Hypothalamus (tissue), 51 donors: ENCODE data around the gene STAB2.
A peak's percentile ranks its signal among the peaks of the same experiment; 100 is the strongest.
"Not testable (repeated sequence)": the region's sequence is repeated elsewhere in the genome, so short reads cannot be mapped to it uniquely, and the experiment has no call there.

Experiments
- DNase-seq, 51 donors: peaks; one replicate each; lab custom pipeline; 2025; lab: John Stamatoyannopoulos, UW

The STAB2 gene

DNA sequence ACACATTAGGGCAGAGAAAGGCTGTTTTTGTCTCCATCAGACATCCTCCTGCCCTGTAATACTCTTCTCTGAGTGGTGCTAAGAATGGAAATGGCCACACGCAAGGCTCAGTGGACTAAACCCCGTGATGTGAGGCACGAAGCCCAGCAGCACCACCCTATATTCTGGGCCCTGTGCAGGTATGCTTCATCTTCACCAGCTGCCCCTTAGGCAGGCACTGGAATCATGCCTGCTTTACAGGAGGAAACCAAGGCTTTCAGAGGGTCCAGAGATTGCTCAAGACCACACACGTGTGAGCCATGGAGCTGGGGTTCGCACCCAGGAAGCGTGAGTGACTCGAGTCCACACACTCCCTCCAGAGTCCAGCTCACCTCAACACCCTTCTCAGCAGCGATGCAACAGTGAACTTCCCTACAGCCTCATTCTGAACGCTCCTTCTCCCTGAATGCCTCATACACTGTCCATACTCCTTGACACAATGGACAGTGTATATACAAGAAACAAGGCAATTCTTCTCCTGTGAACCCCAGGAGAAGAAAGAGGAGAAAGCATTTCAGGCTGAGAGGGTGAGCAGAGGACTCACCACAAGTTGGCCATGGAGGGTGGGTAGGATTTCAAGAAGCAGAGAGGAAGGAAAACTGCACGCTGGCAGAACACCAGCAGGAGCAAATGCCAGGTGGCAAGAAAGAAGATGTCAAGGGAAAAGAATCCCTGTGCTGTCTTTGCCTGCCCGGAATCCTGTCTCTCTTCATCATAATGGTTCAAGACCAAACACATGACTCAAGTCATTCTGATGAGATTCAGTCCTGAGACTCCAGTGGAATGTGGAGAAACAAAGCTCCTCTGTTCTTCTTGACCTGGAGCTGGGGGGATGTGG is 214.9 kb downstream of the STAB2 start:
- peak in 7 of 51 donors; percentile 6 to 41 (median 11) for DNase-seq

DNA sequence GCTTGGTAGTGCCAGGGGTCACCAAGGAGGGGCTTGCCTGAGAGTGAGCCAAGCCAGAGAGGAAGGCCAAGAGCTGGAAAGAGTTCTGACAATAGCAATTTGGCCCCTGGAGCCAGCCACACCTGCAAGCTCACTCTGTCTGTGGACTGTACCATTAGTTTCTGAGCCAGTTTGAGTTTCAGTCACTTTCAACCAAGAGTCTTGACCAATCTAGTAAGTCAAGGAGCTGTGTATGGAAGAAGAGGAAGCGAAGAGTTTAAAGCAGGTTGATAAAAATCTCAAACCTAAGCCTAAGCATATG is 215.5 kb downstream of the STAB2 start:
- DNase-seq, result no peak

- no peak for DNase-seq
Measured at GRCh38 chr12:103803847-103804246, 216.8 kb downstream of the STAB2 start.

DNA sequence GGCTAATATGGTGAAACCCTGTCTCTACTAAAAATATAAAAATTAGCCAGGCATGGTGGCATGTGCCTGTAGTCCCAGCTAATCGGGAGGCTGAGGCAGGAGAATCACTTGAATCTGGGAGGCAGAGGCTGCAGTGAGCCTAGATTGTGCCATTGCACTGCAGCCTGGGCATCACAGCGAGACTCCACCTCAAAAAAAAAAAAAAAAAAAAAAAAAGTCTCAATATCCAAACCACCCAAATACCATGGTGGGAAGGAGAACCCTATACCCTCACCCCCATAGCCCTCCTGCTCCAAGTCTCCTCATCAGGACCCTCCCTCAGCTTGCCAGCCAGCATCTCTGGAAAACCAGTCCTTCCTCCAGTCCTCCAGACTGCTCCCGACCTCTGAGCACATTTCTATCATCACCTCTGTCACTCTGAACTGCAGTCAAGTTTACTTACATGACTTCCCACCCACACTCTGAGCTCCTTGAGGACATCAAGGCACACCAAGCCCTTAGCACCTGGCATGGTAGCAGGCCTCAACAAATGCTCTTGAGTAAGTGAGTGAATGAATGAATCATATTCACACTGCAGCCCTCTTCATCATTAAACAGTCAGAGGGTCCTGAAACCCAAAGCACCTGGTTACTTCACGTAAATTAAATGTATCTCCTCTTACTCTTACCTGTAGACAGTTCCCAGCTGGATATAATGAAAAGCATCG is 218.7 kb downstream of the STAB2 start:
- DNase-seq, result no peak

GRCh38 chr12:103806803-103807202 is 219.7 kb downstream of the STAB2 start:
- no peak for DNase-seq

DNA sequence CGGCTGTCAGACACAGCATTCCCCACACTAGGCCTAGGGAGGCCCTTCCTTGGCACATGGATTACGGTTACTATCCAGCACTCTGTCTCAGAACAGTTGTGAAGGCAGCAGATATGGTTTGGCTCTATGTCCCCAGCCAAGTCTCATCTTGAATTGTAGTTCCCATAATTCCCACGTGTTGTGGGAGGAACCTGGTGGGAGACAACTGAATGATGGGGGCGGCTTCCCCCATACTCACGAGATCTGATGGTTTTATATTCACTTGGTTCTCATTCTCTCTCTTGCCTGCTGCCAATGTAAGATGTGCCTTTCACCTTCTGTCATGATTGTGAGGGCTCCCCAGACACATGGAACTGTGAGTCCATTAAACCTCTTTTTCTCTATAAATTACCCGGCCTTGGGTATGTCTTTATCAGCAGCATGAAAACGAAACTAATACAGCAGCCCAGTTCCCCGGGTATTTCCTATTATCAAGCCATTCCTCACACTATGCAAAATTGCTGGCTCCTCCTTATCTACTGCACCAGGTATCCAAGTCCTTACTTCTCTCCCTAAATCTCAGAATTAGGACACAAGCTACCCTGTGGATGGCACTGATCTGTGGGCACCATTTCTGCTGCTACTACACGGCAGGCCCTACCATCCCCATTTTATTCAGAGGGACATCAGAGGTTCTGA is 220.6 kb downstream of the STAB2 start:
- DNase-seq, result no peak

- DNase-seq, result no peak
Measured at GRCh38 chr12:103808239-103808880, 221.3 kb downstream of the STAB2 start.

GRCh38 chr12:103809154-103809553 is 222.1 kb downstream of the STAB2 start:
- DNase-seq, result no peak

DNA sequence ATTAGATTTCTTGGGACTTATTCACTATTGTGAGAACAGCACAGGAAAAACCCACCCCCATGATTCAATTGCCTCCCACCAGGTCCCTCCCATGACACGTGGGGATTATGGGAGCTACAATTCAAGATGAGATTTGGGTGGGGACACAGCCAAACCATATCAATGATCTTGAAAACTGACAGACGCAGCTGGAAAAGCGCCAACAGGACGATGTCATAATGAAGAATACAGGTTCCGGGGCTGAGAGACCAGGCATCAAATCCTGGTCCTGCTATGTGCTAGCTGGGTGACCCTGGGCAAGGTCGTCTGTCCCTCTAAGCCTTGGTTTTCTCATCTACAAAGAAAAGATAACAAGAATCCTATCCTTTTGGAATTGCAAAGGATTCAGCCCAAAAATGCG is 222.6 kb downstream of the STAB2 start:
- DNase-seq, result not testable (repeated sequence)

DNA sequence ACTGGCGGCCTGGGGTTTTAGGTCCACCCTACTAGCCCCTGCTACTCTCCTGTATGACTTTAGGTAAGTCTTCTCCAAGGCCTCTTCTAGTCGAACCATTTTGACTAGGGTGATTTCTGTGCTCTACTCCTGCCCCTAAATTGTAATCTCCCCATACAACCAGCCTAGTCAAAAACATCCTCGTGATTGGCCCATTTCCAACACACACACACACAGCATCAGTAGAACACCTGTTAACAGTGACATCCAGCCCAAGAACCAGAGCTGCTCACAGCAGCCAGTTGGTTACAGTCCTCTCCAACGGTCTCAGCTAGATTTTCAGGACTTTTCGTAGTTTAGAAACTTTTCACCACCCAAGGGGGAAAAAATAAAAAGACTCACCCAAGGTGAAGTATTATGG is 223.0 kb downstream of the STAB2 start:
- DNase-seq, result no peak

GRCh38 chr12:103811791-103812190 is 224.7 kb downstream of the STAB2 start:
- DNase-seq, result no peak

DNA sequence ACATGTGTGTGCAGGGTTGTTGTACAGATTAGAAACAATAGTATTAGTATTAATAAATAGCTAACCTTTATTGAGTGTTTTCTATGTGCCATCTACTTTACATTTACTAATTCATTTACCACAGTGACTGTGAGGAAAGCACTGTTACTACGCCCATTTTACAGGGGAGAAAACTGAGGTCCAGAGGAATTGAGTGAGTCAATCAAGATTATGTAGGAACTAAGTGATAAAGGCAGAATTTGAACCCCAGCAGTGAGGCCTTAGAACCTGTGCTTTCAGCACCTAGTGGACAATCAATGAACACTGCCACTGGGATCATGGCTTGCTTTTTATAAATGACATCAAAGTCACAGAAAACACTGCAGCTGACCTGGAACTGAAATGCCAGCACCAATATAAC is 225.7 kb downstream of the STAB2 start:
- DNase-seq, result no peak

- DNase-seq, result no peak
Measured at GRCh38 chr12:103813426-103813825, 226.4 kb downstream of the STAB2 start.

DNA sequence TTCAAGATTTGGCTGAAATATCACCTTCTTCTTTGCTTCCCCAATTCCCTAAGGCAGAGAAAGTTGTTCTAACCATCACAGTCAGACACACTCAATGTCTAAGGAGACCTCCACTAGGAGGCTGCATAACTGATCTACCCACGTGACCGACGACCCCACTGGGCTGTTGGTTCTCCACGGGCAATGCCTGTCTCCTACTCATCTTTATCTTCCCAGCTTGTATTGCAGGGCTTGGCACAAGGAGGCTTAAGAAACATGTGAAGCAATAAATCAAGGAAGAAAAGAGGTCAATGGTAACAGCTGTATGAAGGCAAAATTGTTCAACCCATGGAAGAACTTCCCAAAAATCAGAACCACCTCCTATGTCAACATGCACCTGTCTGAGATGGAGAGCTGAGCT is 226.9 kb downstream of the STAB2 start:
- no peak for DNase-seq

- DNase-seq, result no peak
Measured at GRCh38 chr12:103814436-103814835, 227.4 kb downstream of the STAB2 start.
